Stimulated activated CD4-positive, alpha-beta T cell treated with anti-CD3 and anti-CD28 coated beads, Interleukin-12 subunit alpha, Interleukin-12 subunit beta, amount 100 ng/mL, for 4 hours (primary cell): ENCODE measurements around the gene ALPL.

Experiments used
- DNase-seq: peaks from one replicate; pipeline ENCODE4 v3.0.0-alpha.2; 2020

ALPL gene

DNA sequence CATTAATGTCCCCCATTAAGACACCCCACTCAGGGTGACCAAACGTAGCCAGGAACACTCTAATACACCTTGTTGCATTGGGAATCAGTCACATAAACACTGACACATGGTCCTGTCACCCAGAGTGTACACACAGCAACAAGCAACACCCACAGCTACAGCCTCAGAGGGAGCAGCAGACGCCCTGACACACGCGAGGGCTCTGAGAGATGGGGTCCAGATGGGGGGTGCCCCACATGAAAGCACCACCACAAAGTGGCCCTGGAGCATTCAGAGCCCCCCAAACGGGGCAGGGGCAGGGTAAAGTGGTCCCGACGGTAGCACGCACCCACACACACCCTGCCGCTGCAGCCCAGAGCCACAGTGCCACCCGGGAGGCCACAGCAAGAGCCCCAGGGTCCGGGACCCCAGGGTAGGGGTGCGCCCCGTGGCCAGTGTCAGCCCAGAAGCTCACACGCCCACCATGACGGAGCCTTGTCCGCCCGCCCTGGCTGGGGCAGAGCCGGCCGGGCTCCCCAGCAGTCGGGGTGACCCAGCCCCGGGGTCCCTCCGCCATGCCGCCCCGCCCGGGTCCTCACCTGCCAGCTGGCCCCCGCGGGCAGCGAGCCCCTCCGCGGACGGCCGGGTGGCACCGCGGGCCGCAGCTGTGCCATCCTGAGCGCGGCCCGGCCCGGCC lies 112.7 kb downstream of the ALPL start:
- DNase-seq, result no peak

DNA sequence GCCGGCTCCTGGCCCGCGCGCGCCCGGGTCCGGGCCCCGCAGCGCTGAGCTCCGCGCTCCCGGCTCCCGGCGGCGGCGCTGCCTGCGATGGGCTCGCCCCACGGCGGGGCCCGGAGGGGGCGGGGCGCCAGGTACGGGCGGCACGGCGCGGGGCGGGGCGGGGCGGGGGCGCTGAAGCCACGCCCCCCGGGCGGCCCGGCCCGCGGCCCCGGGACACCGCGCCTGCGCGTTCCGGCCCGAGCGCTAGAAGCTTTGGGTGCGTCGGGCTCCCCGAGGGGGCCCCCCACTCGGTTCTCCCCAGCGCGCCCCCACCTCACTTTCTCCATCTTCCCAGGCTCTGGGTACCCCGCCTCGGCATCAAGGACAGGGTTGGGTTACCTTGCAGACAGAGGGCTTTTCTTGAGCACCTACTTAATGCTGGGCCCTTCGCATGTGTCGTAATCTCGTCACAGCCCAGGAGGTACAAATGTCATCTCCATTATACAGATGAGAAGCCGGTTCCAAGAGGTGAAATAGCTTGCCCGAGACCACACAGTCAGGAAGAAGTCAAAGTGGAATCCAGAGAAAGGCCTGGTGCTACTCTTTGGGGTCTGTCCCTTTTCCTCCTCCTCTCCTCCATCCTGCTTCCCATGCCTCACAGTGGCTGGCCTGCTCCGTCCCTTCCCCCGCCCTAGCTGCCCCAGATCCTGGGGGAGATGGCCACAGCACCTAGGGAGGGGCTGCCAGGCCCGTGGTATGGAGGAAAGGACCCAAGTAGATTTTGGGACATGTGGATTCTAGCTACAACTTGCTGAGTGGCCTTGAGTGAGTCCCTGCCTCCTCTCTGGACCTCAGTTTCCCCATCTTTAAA lies 113.5 kb downstream of the ALPL start:
- peak; percentile 62 for DNase-seq

- DNase-seq, result no peak
These were observed 114.3 kb downstream of the ALPL start for GRCh38 chr1:21623410-21623961.

DNA sequence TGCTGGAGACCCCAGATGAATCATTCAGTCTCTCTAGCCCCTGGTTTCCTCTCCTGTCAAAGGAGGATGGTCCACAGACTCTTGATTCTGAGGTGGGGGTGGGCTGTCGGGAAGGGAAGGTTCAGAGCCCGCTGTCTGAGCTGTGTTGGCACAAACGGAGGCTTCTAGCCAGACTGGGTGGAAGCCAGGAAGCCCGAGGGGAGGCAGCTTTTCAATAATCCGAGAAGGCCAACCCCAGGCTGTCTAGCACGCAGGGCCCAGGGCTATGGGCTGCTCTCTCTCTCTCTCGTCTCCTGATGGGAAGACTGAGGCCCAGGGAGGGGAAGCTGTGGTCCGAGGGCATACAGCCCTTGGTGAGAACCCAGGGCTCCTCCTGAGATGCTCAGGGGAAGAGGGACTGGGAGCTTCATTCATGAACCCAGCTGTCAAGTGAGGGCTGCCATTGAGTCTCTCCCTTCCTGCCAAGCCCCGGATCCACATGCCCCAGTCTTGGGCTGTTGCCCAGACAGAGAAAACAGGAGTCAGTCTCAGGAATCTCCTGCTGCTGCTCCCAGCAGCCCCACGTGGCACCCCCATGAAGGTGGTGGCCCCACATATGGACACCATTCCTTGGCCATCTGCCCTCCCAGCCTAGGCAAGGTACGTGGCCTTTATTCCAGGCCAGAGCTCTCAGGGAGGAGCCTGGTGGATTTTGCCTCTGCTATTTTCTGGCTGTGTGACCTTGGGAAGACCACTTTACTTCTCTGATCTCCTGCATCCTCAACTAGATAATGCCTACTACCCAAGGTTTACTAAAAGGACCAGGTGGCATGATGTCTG lies 115.6 kb downstream of the ALPL start:
- DNase-seq, result no peak

GRCh38 chr1:21625390-21626190 lies 116.4 kb downstream of the ALPL start:
- no peak for DNase-seq

- no peak for DNase-seq
These were observed 117.7 kb downstream of the ALPL start for GRCh38 chr1:21626921-21627339.
